Measurements from ENCODE around the gene FUT7.
"Not testable (repeated sequence)": the region's sequence is repeated elsewhere in the genome, so short reads cannot be mapped to it uniquely, and the experiment has no call there.

The FUT7 gene

GRCh38 chr9:137070201-137070905 lies 38.5 kb upstream of the FUT7 start, which contains the start of gene SAPCD2:
SAPCD2 (minus strand) TSS chr9:137070557; CDS start chr9:137070460, 97 bp downstream.
- H3K4me1 Mint-ChIP-seq (ENCODE audit: low read depth) = peaks cover 14% of the 10 kb centered on the region
- peak within 1 kb of the TSS; percentile 72 for H3K4me3 Mint-ChIP-seq
- no peaks in the 10 kb centered on the region for H3K36me3 Mint-ChIP-seq (ENCODE audit: low read depth)
- no peaks in the 10 kb centered on the region for H3K9me3 Mint-ChIP-seq
- H3K27ac Mint-ChIP-seq = peak within 1 kb of the TSS; percentile 66
- DNase-seq = peak; percentile 88
- peaks cover 6% of the 10 kb centered on the region for H3K27me3 Mint-ChIP-seq

- Mint-ChIP-seq H3K27ac (no peak overlapping the region), H3K36me3 (ENCODE audit: low read depth) (no peaks in the 10 kb centered on the region)
Measured at GRCh38 chr9:137069508-137070091, 37.7 kb upstream of the FUT7 start.

DNA sequence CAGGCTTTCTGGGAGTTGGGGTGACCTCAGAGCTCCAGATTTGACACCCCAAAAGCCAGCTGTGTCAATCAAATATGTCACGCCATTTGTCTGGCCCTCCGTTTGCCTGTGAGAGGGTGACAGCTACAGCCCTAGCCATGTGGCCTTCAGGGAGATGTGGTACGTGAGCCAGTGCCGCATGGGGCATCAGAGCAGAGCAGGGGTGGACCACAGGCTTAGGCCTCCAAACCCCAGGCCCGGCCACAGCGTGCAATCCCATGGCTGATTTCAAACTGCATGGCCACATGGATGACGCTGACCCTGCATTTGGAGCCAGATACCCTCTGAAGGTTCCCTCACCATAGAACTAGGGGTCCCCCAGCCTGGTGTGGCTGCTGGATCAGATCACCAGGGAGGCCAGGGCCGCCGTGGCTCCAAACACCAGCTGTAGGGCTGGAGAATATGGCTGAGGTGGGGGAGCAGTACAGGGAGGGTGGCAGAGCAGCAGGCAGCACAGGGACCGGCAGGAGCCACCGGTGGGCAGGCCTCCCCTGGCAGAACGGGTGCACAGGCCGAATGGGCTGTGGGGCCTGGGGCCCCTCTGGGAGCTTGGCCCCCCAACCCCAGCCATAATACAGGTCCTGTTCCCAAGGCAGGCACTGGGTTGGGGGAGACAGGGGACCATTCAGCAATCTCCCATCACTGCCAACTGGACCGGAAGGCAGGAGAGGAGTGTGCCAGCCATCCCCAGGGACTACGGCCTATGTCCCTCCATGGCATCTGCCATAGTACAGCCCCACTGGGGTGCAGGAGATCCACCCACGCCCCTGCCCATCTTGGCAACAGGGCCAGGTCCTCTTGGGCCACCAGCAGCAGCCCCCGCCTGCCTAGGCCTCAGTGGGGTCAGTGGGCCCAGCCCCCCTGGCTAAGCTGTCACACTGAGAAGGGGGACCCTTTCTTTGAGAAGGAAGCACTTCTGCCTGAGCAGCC lies 36.9 kb upstream of the FUT7 start:
- peaks cover 16% of the 10 kb centered on the region for H3K4me1 Mint-ChIP-seq (ENCODE audit: low read depth)
- peaks cover 2% of the 10 kb centered on the region for H3K36me3 Mint-ChIP-seq (ENCODE audit: low read depth)
- no peaks in the 10 kb centered on the region for H3K9me3 Mint-ChIP-seq
- H3K4me3 Mint-ChIP-seq = peak overlapping the region; percentile 66
- H3K27me3 Mint-ChIP-seq = peaks cover 8% of the 10 kb centered on the region
- peak; percentile 32 for DNase-seq
- no peak overlapping the region for H3K27ac Mint-ChIP-seq

More at GRCh38 chr9:137069508-137070091, 37.7 kb upstream of the FUT7 start:
- no peak for DNase-seq
- Mint-ChIP-seq H3K4me1 (ENCODE audit: low read depth) (peaks cover 14% of the 10 kb centered on the region), H3K4me3 (peak overlapping the region; percentile 66), H3K9me3 (no peaks in the 10 kb centered on the region), H3K27me3 (peaks cover 6% of the 10 kb centered on the region)

DNA sequence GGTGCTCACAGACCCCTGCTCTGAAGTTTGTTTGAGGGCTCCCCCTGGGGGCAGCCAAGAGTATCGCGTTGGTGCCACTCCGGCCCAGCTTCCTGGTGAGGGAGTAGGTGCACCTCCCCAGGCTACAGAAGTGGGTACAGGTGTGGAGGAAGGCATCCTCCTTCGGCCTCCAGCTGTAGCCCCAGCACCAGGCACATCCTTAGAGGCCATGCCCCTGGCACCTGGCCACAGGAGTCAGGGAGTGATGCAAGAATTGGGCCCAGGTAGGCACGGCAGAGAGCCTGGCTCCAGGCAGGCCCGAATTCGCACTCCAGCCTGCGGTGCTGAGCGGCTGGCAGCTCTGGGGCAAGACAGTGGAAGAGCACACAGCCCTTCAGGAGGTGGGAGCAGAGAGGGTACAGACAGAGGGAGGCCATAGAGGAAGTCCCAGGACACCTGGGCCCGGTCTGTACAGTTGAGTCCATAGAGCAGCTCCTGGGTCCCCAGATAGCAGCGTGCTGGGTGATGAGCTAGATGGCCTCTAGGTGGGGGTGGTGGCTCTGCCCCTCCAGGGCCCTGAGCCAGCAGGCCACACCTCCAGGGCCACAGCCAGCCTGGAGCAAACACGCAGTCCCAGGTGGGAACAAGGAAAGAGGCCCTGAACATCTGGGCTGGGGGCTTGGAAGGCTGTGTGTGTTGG lies 36.1 kb upstream of the FUT7 start:
- Mint-ChIP-seq H3K4me3 (peak overlapping the region; percentile 25), H3K36me3 (ENCODE audit: low read depth) (peaks cover 2% of the 10 kb centered on the region), H3K4me1 (ENCODE audit: low read depth) (peaks cover 16% of the 10 kb centered on the region), H3K27me3 (peaks cover 8% of the 10 kb centered on the region), H3K9me3 (no peaks in the 10 kb centered on the region), H3K27ac (no peak overlapping the region)
- DNase-seq = peak; percentile 88

DNA sequence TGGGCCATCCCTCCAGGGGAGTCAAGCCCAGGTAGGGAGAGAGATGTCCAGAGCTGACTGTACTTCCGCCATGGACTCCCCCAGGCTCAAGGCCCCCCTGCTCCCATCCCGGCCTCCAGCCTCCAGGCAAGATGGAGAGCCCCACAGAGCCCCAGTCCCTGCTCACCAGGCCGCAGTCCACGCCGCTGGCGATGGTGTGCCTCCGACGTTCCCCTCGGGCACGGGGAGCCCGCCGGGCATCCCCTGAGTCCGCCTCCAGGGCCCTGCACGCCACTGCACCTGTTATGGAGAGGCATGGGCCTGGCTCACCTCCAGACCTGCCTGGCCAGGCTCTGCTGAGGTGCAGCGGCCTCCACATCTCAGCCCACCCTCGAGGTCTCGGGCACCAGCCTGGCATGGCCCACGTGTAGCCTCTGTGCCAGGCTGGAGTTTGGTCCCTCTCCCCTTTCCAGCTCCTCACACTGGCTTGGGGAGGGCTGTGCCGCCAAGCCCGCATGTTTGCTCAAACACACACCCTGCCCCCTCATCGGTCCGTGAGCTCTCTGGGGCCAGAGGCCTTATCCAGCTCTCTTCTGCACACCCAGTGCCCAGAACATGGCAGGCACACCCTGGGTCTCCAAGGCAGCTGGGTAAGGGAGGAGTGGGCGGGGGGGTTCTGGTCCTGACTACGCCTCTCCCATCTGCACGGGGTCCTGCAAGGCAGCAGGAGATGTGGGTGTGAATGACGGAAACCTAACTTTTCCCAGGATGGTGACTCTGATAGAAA lies 34.4 kb upstream of the FUT7 start:
- peaks cover 8% of the 10 kb centered on the region for H3K27me3 Mint-ChIP-seq
- DNase-seq = no peak
- no peak overlapping the region for H3K4me3 Mint-ChIP-seq
- no peaks in the 10 kb centered on the region for H3K9me3 Mint-ChIP-seq
- H3K4me1 Mint-ChIP-seq (ENCODE audit: low read depth) = peaks cover 15% of the 10 kb centered on the region
- no peak overlapping the region for H3K27ac Mint-ChIP-seq
- H3K36me3 Mint-ChIP-seq (ENCODE audit: low read depth) = peaks cover 2% of the 10 kb centered on the region

DNA sequence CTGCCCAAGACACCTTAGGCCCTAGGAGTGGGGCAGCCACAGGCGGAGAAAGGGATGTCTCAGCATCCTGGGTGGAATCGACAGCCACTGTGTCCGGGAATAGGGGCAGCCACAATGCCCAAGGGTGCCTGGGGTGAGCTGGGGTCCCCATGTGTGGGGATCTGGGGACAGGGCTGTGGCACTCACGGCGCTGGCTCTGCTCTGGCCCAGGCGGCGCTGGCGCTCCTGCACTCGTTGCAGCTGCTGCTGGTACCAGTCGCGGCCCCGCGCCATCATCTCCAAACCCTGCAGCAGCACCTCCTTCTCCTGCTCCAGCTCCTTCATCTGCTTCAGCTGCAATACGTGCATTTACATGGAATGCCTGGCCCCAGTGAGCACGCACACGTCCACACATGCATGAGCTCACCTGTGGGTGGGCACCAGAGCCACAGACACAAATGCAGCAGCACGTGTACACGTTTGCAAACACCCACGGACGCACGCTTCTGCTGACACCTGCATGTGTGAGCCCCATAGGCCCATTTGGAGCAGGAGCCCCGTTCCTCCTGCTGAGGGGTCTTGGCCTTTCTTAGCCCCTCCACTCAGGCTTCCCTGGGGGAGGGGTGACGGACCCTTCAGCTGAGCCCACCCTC lies 33.6 kb upstream of the FUT7 start:
- H3K4me1 Mint-ChIP-seq (ENCODE audit: low read depth) = peaks cover 7% of the 10 kb centered on the region
- DNase-seq = no peak
- H3K36me3 Mint-ChIP-seq (ENCODE audit: low read depth) = peaks cover 2% of the 10 kb centered on the region
- H3K9me3 Mint-ChIP-seq = no peaks in the 10 kb centered on the region
- H3K27ac Mint-ChIP-seq = no peak overlapping the region
- H3K4me3 Mint-ChIP-seq = no peak overlapping the region
- peaks cover 8% of the 10 kb centered on the region for H3K27me3 Mint-ChIP-seq

DNA sequence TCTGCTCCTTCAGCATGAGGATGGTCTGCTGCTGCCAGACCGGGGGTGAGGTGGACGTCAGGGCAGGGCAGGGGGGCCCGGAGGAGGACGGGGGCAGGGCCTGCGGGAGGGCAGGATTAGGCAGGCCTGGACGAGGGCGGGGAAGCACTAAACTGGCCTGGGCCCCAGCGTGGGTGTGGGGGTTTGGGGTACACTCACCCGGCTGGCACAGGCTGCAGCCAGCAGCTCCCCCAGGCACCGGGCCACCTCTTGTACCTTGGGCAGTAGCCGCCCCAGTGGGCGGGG lies 32.9 kb upstream of the FUT7 start:
- peaks cover 2% of the 10 kb centered on the region for H3K36me3 Mint-ChIP-seq (ENCODE audit: low read depth)
- no peak for DNase-seq
- no peaks in the 10 kb centered on the region for H3K9me3 Mint-ChIP-seq
- H3K4me1 Mint-ChIP-seq (ENCODE audit: low read depth) = peaks cover 7% of the 10 kb centered on the region
- H3K27me3 Mint-ChIP-seq = peaks cover 8% of the 10 kb centered on the region
- no peak overlapping the region for H3K27ac Mint-ChIP-seq
- H3K4me3 Mint-ChIP-seq = no peak overlapping the region

DNA sequence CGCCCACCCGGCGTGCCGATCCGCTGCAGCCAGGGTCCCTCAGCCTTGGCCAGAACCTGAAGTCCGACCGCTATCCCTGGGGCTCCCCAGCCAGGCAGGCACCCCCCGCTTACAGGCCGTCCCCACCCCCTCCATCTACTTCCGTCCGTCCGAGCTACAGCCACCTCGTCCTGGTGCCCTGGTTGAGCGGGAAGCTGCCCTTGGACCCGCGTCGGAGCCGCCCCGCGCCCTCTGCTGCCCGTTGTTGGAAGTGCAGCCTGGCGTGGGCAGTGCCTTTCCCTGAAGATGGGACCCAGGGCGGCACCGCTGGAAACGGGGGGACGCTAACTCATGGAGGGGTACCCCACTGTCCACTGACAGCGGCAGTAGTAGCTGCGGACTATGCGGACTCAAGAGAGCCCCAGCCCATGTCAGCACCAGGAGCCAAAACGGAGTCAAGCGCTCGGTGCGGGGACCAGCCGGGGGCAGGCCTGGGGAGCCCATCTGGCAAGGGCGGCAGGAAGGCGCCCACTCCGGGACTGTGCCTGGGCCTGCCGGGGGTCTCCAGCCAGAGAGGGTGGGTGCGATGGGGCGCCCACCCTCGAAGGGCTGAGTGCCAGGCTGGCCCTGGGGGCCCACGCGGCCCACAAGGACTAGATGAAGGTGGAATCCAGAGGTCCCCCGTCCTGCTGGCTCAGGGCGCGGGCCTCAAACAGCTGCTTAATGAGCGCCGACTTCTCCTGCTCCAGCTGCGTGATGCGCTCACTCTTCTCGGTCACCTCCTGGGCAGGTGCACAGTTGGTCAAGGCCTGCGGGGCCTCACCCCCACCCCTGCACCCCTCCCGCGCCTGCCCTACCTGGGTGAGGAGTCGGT lies 32.4 kb upstream of the FUT7 start:
- Mint-ChIP-seq H3K4me3 (no peak overlapping the region), H3K27me3 (peaks cover 8% of the 10 kb centered on the region), H3K4me1 (ENCODE audit: low read depth) (peaks cover 7% of the 10 kb centered on the region), H3K27ac (no peak overlapping the region), H3K36me3 (ENCODE audit: low read depth) (peaks cover 2% of the 10 kb centered on the region), H3K9me3 (no peaks in the 10 kb centered on the region)
- peak; percentile 81 for DNase-seq

- no peak overlapping the region for H3K4me3 Mint-ChIP-seq
- H3K36me3 Mint-ChIP-seq (ENCODE audit: low read depth) = peaks cover 2% of the 10 kb centered on the region
- DNase-seq = no peak
- H3K4me1 Mint-ChIP-seq (ENCODE audit: low read depth) = peaks cover 7% of the 10 kb centered on the region
- H3K27ac Mint-ChIP-seq = no peak overlapping the region
- peaks cover 6% of the 10 kb centered on the region for H3K27me3 Mint-ChIP-seq
- H3K9me3 Mint-ChIP-seq = no peaks in the 10 kb centered on the region
Measured at GRCh38 chr9:137063311-137064026, 31.6 kb upstream of the FUT7 start.

DNA sequence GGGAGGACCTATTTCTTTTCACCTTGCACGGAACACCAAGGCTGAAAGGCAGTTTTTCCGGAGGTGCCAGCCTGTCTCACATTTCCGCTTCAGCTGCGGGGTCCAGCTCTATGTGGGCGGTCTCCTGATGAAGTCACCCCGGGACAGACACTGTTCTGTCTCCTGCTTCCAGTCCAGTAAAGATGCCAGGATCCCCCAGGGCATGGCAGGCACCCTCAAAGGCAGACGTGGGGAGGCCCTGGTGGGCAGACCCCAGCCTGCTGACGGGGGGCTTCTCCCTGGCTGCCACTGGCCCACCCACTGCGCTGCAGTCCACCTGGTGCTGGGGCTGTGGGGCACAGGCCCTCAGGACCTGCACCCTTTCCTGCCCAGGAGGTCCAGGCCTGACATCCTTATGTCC lies 30.9 kb upstream of the FUT7 start:
- not testable (repeated sequence) for DNase-seq; H3K36me3 Mint-ChIP-seq (ENCODE audit: low read depth); H3K27me3 Mint-ChIP-seq; H3K27ac Mint-ChIP-seq; H3K4me1 Mint-ChIP-seq (ENCODE audit: low read depth); H3K4me3 Mint-ChIP-seq; H3K9me3 Mint-ChIP-seq

GRCh38 chr9:137062384-137062783 lies 30.5 kb upstream of the FUT7 start:
- Mint-ChIP-seq H3K27me3 (peaks cover 2% of the 10 kb centered on the region), H3K4me1 (ENCODE audit: low read depth) (peaks cover 2% of the 10 kb centered on the region), H3K36me3 (ENCODE audit: low read depth) (peaks cover 2% of the 10 kb centered on the region), H3K27ac (no peak overlapping the region), H3K4me3 (no peak overlapping the region), H3K9me3 (no peaks in the 10 kb centered on the region)
- no peak for DNase-seq

GRCh38 chr9:137058521-137059234 lies 26.8 kb upstream of the FUT7 start:
- H3K4me1 Mint-ChIP-seq (ENCODE audit: low read depth) = no peaks in the 10 kb centered on the region
- no peaks in the 10 kb centered on the region for H3K27me3 Mint-ChIP-seq
- no peaks in the 10 kb centered on the region for H3K9me3 Mint-ChIP-seq
- no peak overlapping the region for H3K27ac Mint-ChIP-seq
- no peak for DNase-seq
- H3K36me3 Mint-ChIP-seq (ENCODE audit: low read depth) = no peaks in the 10 kb centered on the region
- H3K4me3 Mint-ChIP-seq = no peak overlapping the region
